ENCODE measurements around the gene PLA1A. TPM values are rescaled to one million over a fixed set of nuclear protein-coding genes. Genes with fewer than 3 reads are reported as not detected.

Gene PLA1A
- polyA plus RNA-seq, 1 of the 3 experiments (the other 2 are of a cell fraction) = not detected

DNA sequence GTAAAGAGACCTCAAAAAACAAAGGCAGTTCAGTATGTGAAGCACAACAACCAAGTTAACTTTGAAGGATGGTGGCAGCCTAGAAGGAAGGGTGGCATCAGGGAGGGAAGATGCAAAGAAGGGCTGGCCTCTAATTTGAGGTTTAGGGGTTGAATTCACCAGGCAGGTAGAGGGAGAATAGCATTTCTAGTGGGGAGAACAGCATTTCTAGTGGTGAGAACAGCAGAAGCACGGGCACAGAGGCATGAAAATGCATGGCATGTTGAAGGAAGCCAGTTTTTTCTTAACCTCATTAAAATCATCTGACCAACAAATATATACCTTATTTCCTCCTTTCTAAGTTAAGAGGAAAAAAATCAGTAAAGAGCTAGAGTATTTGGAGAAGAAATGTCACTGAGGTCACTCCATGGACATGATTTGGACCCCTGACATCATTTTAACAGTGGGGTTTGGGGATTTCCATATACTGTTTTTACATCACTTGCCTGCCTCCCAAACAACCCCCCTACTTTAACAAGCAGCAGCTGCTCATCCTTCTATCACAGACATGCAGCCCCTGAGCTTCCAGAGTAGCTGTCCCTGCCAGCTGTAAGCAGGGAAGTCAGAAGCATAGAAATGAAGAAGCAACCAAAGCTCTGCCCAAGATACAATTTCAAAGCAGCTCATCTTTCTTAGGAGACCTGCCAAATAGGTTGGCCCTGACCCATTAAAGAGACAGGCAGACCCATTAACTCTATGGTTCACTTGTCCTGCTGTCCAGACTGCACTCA lies 65.1 kb downstream of the PLA1A start:
- H3K9me2 ChIP-seq = no peaks in the 10 kb centered on the region
- H3K4me2 ChIP-seq = peak overlapping the region; percentile 68
- ChIA-PET CTCF (interaction anchor here (0.9 to 2.6 kb wide), 8 partner anchors 10 to 314 kb away, joined by 4 to 21 read pairs (median 5); no protein-coding TSS in a partner anchor), POLR2A (interaction anchor here (0.6 to 2.5 kb wide), 8 partner anchors 10 to 368 kb away, joined by 3 to 21 read pairs (median 3); partner anchors contain the start of genes COX17 and TIMMDC1)
- no peaks in the 10 kb centered on the region for H4K20me1 ChIP-seq (ENCODE audit: insufficient read depth)
- H3K36me3 ChIP-seq (replicated peaks in 1 of 2; ENCODE audit: control insufficient read depth in 1 of 2, insufficient read depth in 2 of 2, low read length in 1 of 2) = no peaks in the 10 kb centered on the region
- H3K9ac ChIP-seq = peak overlapping the region; percentile 39; the same call in 1 of the 2 replicates
- H3K9me3 ChIP-seq = no peaks in the 10 kb centered on the region
- H3K27ac ChIP-seq (ENCODE audit: low read depth in 2 of 2, low read length in 1 of 2) = peak overlapping the region; percentile 93 to 98
- H3F3A ChIP-seq (replicated peaks; ENCODE audit: insufficient read depth) = peaks cover 30% of the 10 kb centered on the region
- 8% methylated on average over 1 of the region's 1 CpG for WGBS (ENCODE audit: low lambda C conversion rate)
- no peaks in the 10 kb centered on the region for H3K79me2 ChIP-seq (ENCODE audit: insufficient read depth)
- H3K27me3 ChIP-seq (ENCODE audit: insufficient read depth) = no peaks in the 10 kb centered on the region
- H3K4me1 ChIP-seq (ENCODE audit: control insufficient read depth in 1 of 2, insufficient read depth in 2 of 2, low read depth in 1 of 2, low read length in 1 of 2) = peaks cover 40 to 58% of the 10 kb centered on the region in 2 experiments
- 0 out of 2 replicates have a peak, but pooled peaks have one; percentile 53 for TF ChIP-seq SIN3A (IDR thresholded peaks at IDR 0.05; ENCODE audit: borderline replicate concordance, low read depth, low read length)
- TF ChIP-seq RFX5 (IDR thresholded peaks at IDR 0.05; ENCODE audit: low read length) = no peak
- TF ChIP-seq, protein P1, sequence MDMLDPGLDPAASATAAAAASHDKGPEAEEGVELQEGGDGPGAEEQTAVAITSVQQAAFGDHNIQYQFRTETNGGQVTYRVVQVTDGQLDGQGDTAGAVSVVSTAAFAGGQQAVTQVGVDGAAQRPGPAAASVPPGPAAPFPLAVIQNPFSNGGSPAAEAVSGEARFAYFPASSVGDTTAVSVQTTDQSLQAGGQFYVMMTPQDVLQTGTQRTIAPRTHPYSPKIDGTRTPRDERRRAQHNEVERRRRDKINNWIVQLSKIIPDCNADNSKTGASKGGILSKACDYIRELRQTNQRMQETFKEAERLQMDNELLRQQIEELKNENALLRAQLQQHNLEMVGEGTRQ (IDR thresholded peaks at IDR 0.05; ENCODE audit: borderline replicate concordance, low read depth, low read length) = no peak
- peak in 1 of 2 experiments; percentile 47; a peak in 1 of 4 replicates for TF ChIP-seq EP300 (IDR thresholded peaks at IDR 0.05; ENCODE audit: borderline replicate concordance in 1 of 2, low read depth in 1 of 2, low read length in 1 of 2)
- TF ChIP-seq, protein P2, sequence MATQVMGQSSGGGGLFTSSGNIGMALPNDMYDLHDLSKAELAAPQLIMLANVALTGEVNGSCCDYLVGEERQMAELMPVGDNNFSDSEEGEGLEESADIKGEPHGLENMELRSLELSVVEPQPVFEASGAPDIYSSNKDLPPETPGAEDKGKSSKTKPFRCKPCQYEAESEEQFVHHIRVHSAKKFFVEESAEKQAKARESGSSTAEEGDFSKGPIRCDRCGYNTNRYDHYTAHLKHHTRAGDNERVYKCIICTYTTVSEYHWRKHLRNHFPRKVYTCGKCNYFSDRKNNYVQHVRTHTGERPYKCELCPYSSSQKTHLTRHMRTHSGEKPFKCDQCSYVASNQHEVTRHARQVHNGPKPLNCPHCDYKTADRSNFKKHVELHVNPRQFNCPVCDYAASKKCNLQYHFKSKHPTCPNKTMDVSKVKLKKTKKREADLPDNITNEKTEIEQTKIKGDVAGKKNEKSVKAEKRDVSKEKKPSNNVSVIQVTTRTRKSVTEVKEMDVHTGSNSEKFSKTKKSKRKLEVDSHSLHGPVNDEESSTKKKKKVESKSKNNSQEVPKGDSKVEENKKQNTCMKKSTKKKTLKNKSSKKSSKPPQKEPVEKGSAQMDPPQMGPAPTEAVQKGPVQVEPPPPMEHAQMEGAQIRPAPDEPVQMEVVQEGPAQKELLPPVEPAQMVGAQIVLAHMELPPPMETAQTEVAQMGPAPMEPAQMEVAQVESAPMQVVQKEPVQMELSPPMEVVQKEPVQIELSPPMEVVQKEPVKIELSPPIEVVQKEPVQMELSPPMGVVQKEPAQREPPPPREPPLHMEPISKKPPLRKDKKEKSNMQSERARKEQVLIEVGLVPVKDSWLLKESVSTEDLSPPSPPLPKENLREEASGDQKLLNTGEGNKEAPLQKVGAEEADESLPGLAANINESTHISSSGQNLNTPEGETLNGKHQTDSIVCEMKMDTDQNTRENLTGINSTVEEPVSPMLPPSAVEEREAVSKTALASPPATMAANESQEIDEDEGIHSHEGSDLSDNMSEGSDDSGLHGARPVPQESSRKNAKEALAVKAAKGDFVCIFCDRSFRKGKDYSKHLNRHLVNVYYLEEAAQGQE (IDR thresholded peaks at IDR 0.05; ENCODE audit: low read depth, low read length) = no peak; the same call in 1 of the 2 replicates
- TF ChIP-seq TAF1 (IDR thresholded peaks at IDR 0.05; ENCODE audit: borderline replicate concordance, low read depth, low read length) = peak; percentile 74; the same call in 1 of the 2 replicates
- TF ChIP-seq CTCF (IDR thresholded peaks at IDR 0.05) = peak; percentile 42
- no peak for TF ChIP-seq GABPA (IDR thresholded peaks at IDR 0.05; ENCODE audit: low read depth)
- TF ChIP-seq, protein P3, sequence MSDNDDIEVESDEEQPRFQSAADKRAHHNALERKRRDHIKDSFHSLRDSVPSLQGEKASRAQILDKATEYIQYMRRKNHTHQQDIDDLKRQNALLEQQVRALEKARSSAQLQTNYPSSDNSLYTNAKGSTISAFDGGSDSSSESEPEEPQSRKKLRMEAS (IDR thresholded peaks at IDR 0.05; ENCODE audit: low read depth) = peak; percentile 59
- peak; percentile 79; the same call in 1 of the 2 replicates for TF ChIP-seq TCF12 (IDR thresholded peaks at IDR 0.05)
- no peak for TF ChIP-seq MXI1 (IDR thresholded peaks at IDR 0.05; ENCODE audit: low read depth, low read length)
- peak; percentile 63; the same call in 1 of the 2 replicates for TF ChIP-seq ZBTB33 (IDR thresholded peaks at IDR 0.05; ENCODE audit: borderline replicate concordance, low read depth)
- TF ChIP-seq NFIC (IDR thresholded peaks at IDR 0.05; ENCODE audit: borderline replicate concordance) = peak; percentile 95
- TF ChIP-seq POLR2AphosphoS5 (IDR thresholded peaks at IDR 0.05; ENCODE audit: low read depth, low read length) = peak; percentile 96
- TF ChIP-seq CHD2 (IDR thresholded peaks at IDR 0.05; ENCODE audit: low read length, partially characterized antibody) = peak; percentile 16
- TF ChIP-seq PBX3 (IDR thresholded peaks at IDR 0.05) = peak; percentile 58
- DNase-seq = no peak
- H2AFZ ChIP-seq (ENCODE audit: low read depth) = peak overlapping the region; percentile 16; the same call in 1 of the 2 replicates
- H3K4me3 ChIP-seq (ENCODE audit: low read depth in 2 of 2, low read length in 1 of 2) = 0 out of 4 replicates have a peak overlapping the region, but pooled peaks of 1 of the 2 experiments have one; percentile 2
